ENCODE measurements around the gene CD44. TPM values are rescaled to one million over a fixed set of nuclear protein-coding genes. Genes with fewer than 3 reads are reported as not detected.
A peak's percentile ranks its signal among the peaks of the same experiment; 100 is the strongest.
"Not testable (repeated sequence)": the region's sequence is repeated elsewhere in the genome, so short reads cannot be mapped to it uniquely, and the experiment has no call there.

The CD44 gene
- total RNA-seq, 3 donors from 2014 or later, result 468 to 781 (median 646) TPM

- not testable (repeated sequence) for H3K27me3 Mint-ChIP-seq (ENCODE audit: low read depth); H3K4me3 Mint-ChIP-seq; DNase-seq; ATAC-seq; H3K4me1 Mint-ChIP-seq (ENCODE audit: low read depth); H3K9me3 Mint-ChIP-seq
- peaks cover 87% of the 10 kb centered on the region for H3K36me3 Mint-ChIP-seq (ENCODE audit: insufficient read depth)
These were observed 87.8 kb downstream of the CD44 start for GRCh38 chr11:35226756-35227155.

- peaks cover 13% of the 10 kb centered on the region for H3K4me1 Mint-ChIP-seq (ENCODE audit: low read depth)
- DNase-seq (no peak), ATAC-seq (no peak)
- H3K36me3 Mint-ChIP-seq (ENCODE audit: insufficient read depth), result peaks cover 91% of the 10 kb centered on the region
- H3K9me3 Mint-ChIP-seq, result peaks cover 4% of the 10 kb centered on the region
- H3K27me3 Mint-ChIP-seq (ENCODE audit: low read depth), result no peaks in the 10 kb centered on the region
- H3K4me3 Mint-ChIP-seq, result no peak overlapping the region
These were observed 88.8 kb downstream of the CD44 start for GRCh38 chr11:35227576-35228327.

GRCh38 chr11:35228328-35228725 lies 89.4 kb downstream of the CD44 start:
- Mint-ChIP-seq H3K27me3 (ENCODE audit: low read depth) (no peaks in the 10 kb centered on the region), H3K4me1 (ENCODE audit: low read depth) (peaks cover 16% of the 10 kb centered on the region), H3K36me3 (ENCODE audit: insufficient read depth) (peaks cover 89% of the 10 kb centered on the region), H3K9me3 (peaks cover 5% of the 10 kb centered on the region), H3K4me3 (no peak overlapping the region)
- no peak for ATAC-seq
- DNase-seq, result no peak

- peaks cover 30% of the 10 kb centered on the region for H3K4me1 Mint-ChIP-seq (ENCODE audit: low read depth)
- peaks cover 20% of the 10 kb centered on the region for H3K9me3 Mint-ChIP-seq
- DNase-seq, result no peak
- no peak for ATAC-seq
- H3K27me3 Mint-ChIP-seq (ENCODE audit: low read depth), result no peaks in the 10 kb centered on the region
- peaks cover 78% of the 10 kb centered on the region for H3K36me3 Mint-ChIP-seq (ENCODE audit: insufficient read depth)
- H3K4me3 Mint-ChIP-seq, result no peak overlapping the region
These were observed 91.4 kb downstream of the CD44 start for GRCh38 chr11:35230388-35230787.

GRCh38 chr11:35231076-35231860 lies 92.3 kb downstream of the CD44 start:
- peaks cover 20% of the 10 kb centered on the region for H3K9me3 Mint-ChIP-seq
- DNase-seq (no peak), ATAC-seq (no peak)
- peaks cover 72% of the 10 kb centered on the region for H3K36me3 Mint-ChIP-seq (ENCODE audit: insufficient read depth)
- H3K4me1 Mint-ChIP-seq (ENCODE audit: low read depth), result peaks cover 38% of the 10 kb centered on the region
- no peak overlapping the region for H3K4me3 Mint-ChIP-seq
- H3K27me3 Mint-ChIP-seq (ENCODE audit: low read depth), result no peaks in the 10 kb centered on the region

- no peak overlapping the region for H3K4me3 Mint-ChIP-seq
- peaks cover 20% of the 10 kb centered on the region for H3K9me3 Mint-ChIP-seq
These were observed 93.9 kb downstream of the CD44 start for GRCh38 chr11:35232891-35233330.

GRCh38 chr11:35233518-35233917 lies 94.5 kb downstream of the CD44 start:
- DNase-seq (no peak), ATAC-seq (no peak)
- Mint-ChIP-seq H3K27me3 (ENCODE audit: low read depth) (no peaks in the 10 kb centered on the region), H3K4me3 (no peak overlapping the region), H3K4me1 (ENCODE audit: low read depth) (peaks cover 55% of the 10 kb centered on the region), H3K36me3 (ENCODE audit: insufficient read depth) (peaks cover 50% of the 10 kb centered on the region), H3K9me3 (peaks cover 20% of the 10 kb centered on the region)

More at GRCh38 chr11:35232891-35233330, 93.9 kb downstream of the CD44 start:
- Mint-ChIP-seq H3K4me1 (ENCODE audit: low read depth) (peaks cover 50% of the 10 kb centered on the region), H3K36me3 (ENCODE audit: insufficient read depth) (peaks cover 56% of the 10 kb centered on the region), H3K27me3 (ENCODE audit: low read depth) (no peaks in the 10 kb centered on the region)
- DNase-seq (no peak), ATAC-seq (no peak)

GRCh38 chr11:35234460-35235156 lies 95.6 kb downstream of the CD44 start:
- DNase-seq, result no peak
- peaks cover 63% of the 10 kb centered on the region for H3K4me1 Mint-ChIP-seq (ENCODE audit: low read depth)
- no peak for ATAC-seq
- no peak overlapping the region for H3K4me3 Mint-ChIP-seq
- no peaks in the 10 kb centered on the region for H3K27me3 Mint-ChIP-seq (ENCODE audit: low read depth)
- peaks cover 20% of the 10 kb centered on the region for H3K9me3 Mint-ChIP-seq
- peaks cover 39% of the 10 kb centered on the region for H3K36me3 Mint-ChIP-seq (ENCODE audit: insufficient read depth)

- no peak for ATAC-seq
- no peak for DNase-seq
- H3K27me3 Mint-ChIP-seq (ENCODE audit: low read depth), result no peaks in the 10 kb centered on the region
- peaks cover 20% of the 10 kb centered on the region for H3K9me3 Mint-ChIP-seq
- H3K36me3 Mint-ChIP-seq (ENCODE audit: insufficient read depth), result peaks cover 34% of the 10 kb centered on the region
- peaks cover 64% of the 10 kb centered on the region for H3K4me1 Mint-ChIP-seq (ENCODE audit: low read depth)
- H3K4me3 Mint-ChIP-seq, result no peak overlapping the region
These were observed 96.1 kb downstream of the CD44 start for GRCh38 chr11:35235157-35235468.

GRCh38 chr11:35235498-35235897 lies 96.5 kb downstream of the CD44 start:
- Mint-ChIP-seq H3K36me3 (ENCODE audit: insufficient read depth) (peaks cover 30% of the 10 kb centered on the region), H3K27me3 (ENCODE audit: low read depth) (no peaks in the 10 kb centered on the region), H3K4me1 (ENCODE audit: low read depth) (peaks cover 65% of the 10 kb centered on the region), H3K4me3 (no peak overlapping the region), H3K9me3 (peaks cover 20% of the 10 kb centered on the region)
- ATAC-seq (peak in 1 of 2 donors; percentile 7), DNase-seq (no peak)

- DNase-seq (peak; percentile 62), ATAC-seq (peak; percentile 42 to 61)
- Mint-ChIP-seq H3K4me3 (no peak overlapping the region), H3K36me3 (ENCODE audit: insufficient read depth) (peaks cover 24% of the 10 kb centered on the region), H3K9me3 (peaks cover 20% of the 10 kb centered on the region), H3K27me3 (ENCODE audit: low read depth) (no peaks in the 10 kb centered on the region), H3K4me1 (ENCODE audit: low read depth) (peaks cover 66% of the 10 kb centered on the region)
These were observed 97.1 kb downstream of the CD44 start for GRCh38 chr11:35235936-35236666.

- DNase-seq (no peak), ATAC-seq (no peak)
- H3K4me1 Mint-ChIP-seq (ENCODE audit: low read depth), result peaks cover 68% of the 10 kb centered on the region
- peaks cover 19% of the 10 kb centered on the region for H3K36me3 Mint-ChIP-seq (ENCODE audit: insufficient read depth)
- no peaks in the 10 kb centered on the region for H3K27me3 Mint-ChIP-seq (ENCODE audit: low read depth)
- H3K4me3 Mint-ChIP-seq, result no peak overlapping the region
- H3K9me3 Mint-ChIP-seq, result peaks cover 20% of the 10 kb centered on the region
These were observed 97.7 kb downstream of the CD44 start for GRCh38 chr11:35236667-35237003.

GRCh38 chr11:35237351-35237750 lies 98.4 kb downstream of the CD44 start:
- H3K4me3 Mint-ChIP-seq, result no peak overlapping the region
- no peaks in the 10 kb centered on the region for H3K27me3 Mint-ChIP-seq (ENCODE audit: low read depth)
- peaks cover 73% of the 10 kb centered on the region for H3K4me1 Mint-ChIP-seq (ENCODE audit: low read depth)
- DNase-seq (no peak), ATAC-seq (no peak)
- H3K36me3 Mint-ChIP-seq (ENCODE audit: insufficient read depth), result peaks cover 12% of the 10 kb centered on the region
- H3K9me3 Mint-ChIP-seq, result peaks cover 20% of the 10 kb centered on the region

Data from activated T-cell treated with anti-CD3 and anti-CD28 coated beads, Interleukin-2, amount 50 U/mL, for 4 hours (primary cell).